GM12878 (cell line): Measurements from ENCODE around the gene B4GALT3. TPM values are rescaled to one million over a fixed set of nuclear protein-coding genes. Genes with fewer than 3 reads are reported as not detected.
A peak's percentile ranks its signal among the peaks of the same experiment; 100 is the strongest.

ENCODE experiments used
- ATF7 ChIP-seq: fragments of 450-650 bp; IDR thresholded peaks from 2 replicates; pipeline ENCODE4 v1.6.1; 2016; ENCODE audit warnings: low read depth, mild to moderate bottlenecking
- CBFB ChIP-seq: IDR thresholded peaks from 2 replicates; pipeline ENCODE4 v1.6.1; 2016; ENCODE audit warnings: antibody characterized with exemption, low read depth
- CEBPB ChIP-seq, 2 experiments: fragments of 150-350 bp in 1 of 2; IDR thresholded peaks; 2 replicates each; pipeline ENCODE4 v1.6.1; 2012 to 2014; ENCODE audit warnings: low read depth in 2 of 2, low read length in 2 of 2, borderline replicate concordance in 1 of 2, inconsistent platforms in 1 of 2
- CHD4 ChIP-seq: fragments of 200-600 bp; sonication (generic); IDR thresholded peaks from 2 replicates; pipeline ENCODE4 v1.6.1; 2016; ENCODE audit warnings: mild to moderate bottlenecking
- EP300 ChIP-seq, 2 experiments: fragments of 150-350 bp in 1 of 2; IDR thresholded peaks; 2 replicates each; pipeline ENCODE4 v1.6.1; 2011 to 2012; ENCODE audit warnings: low read depth in 2 of 2, low read length in 2 of 2, borderline replicate concordance in 1 of 2, improper control_type of control experiment in 1 of 2, inconsistent platforms in 1 of 2; ENCODE audit not compliant: control insufficient read depth in 1 of 2
- FOS ChIP-seq: IDR thresholded peaks from 3 replicates; pipeline ENCODE4 v1.6.1; 2011; ENCODE audit warnings: borderline replicate concordance; ENCODE audit not compliant: insufficient read length; ENCODE audit errors: extremely low read depth
- FOXK2 ChIP-seq: fragments of 450-650 bp; IDR thresholded peaks from 2 replicates; pipeline ENCODE4 v1.6.1; 2017; ENCODE audit warnings: mild to moderate bottlenecking, moderate library complexity
- GATAD2B ChIP-seq: fragments of 450-650 bp; conservative IDR thresholded peaks from 2 replicates; pipeline ENCODE4 v1.6.1; 2017; ENCODE audit warnings: low read depth, mild to moderate bottlenecking, moderate library complexity
- IRF4 ChIP-seq: IDR thresholded peaks from 2 replicates; pipeline ENCODE4 v1.6.1; 2011; ENCODE audit warnings: low read depth, low read length
- KDM1A ChIP-seq: fragments of 200-600 bp; sonication (generic); IDR thresholded peaks from 2 replicates; pipeline ENCODE4 v1.6.1; 2016; ENCODE audit warnings: borderline replicate concordance
- MEF2A ChIP-seq: IDR thresholded peaks from 2 replicates; pipeline ENCODE4 v1.6.1; 2011; ENCODE audit warnings: low read depth, mild to moderate bottlenecking, low read length, moderate library complexity; ENCODE audit not compliant: insufficient read depth
- NFYB ChIP-seq: IDR thresholded peaks from 2 replicates; pipeline ENCODE4 v1.6.1; 2011; ENCODE audit warnings: low read depth, mild to moderate bottlenecking, low read length, improper control_type of control experiment, moderate library complexity; ENCODE audit not compliant: insufficient read depth
- PAX5 ChIP-seq: IDR thresholded peaks from 2 replicates; pipeline ENCODE4 v1.6.1; 2011; ENCODE audit warnings: low read depth, low read length, borderline replicate concordance
- PML ChIP-seq: IDR thresholded peaks from 2 replicates; pipeline ENCODE4 v1.6.1; 2012; ENCODE audit warnings: low read length, inconsistent platforms
- RB1 ChIP-seq: fragments of 450-650 bp; formaldehyde crosslinking; IDR thresholded peaks from 2 replicates; pipeline ENCODE4 v1.6.1; 2017; ENCODE audit warnings: mild to moderate bottlenecking, borderline replicate concordance
- SIX5 ChIP-seq: IDR thresholded peaks from 2 replicates; pipeline ENCODE4 v1.6.1; 2011; ENCODE audit warnings: mild to moderate bottlenecking, low read depth, low read length, moderate library complexity; ENCODE audit not compliant: severe bottlenecking
- SMAD5 ChIP-seq: IDR thresholded peaks from 2 replicates; pipeline ENCODE4 v1.6.1; 2016; ENCODE audit warnings: antibody characterized with exemption, low read depth
- SP1 ChIP-seq: IDR thresholded peaks from one replicate; pipeline ENCODE4 v1.6.1; 2011; ENCODE audit warnings: low read depth, low read length
- TARDBP ChIP-seq: IDR thresholded peaks from 2 replicates; pipeline ENCODE4 v1.6.1; 2016; ENCODE audit warnings: borderline replicate concordance
- TCF7 ChIP-seq: IDR thresholded peaks from 2 replicates; pipeline ENCODE4 v1.6.1; 2014; ENCODE audit warnings: antibody characterized with exemption, borderline replicate concordance
- ZNF217 ChIP-seq: fragments of 450-650 bp; IDR thresholded peaks from 2 replicates; pipeline ENCODE4 v1.6.1; 2017; ENCODE audit warnings: antibody characterized with exemption, mild to moderate bottlenecking
- ZNF24 ChIP-seq: fragments of 450-650 bp; IDR thresholded peaks from 2 replicates; pipeline ENCODE4 v1.6.1; 2017; ENCODE audit warnings: antibody characterized with exemption, mild to moderate bottlenecking
- ZNF274 ChIP-seq: IDR thresholded peaks from one replicate; pipeline ENCODE4 v1.8.0; 2011; ENCODE audit not compliant: insufficient read length, insufficient read depth
- ZZZ3 ChIP-seq: IDR thresholded peaks from 2 replicates; pipeline ENCODE4 v1.6.1; 2011; ENCODE audit warnings: low read depth; ENCODE audit not compliant: control insufficient read depth, insufficient read length
- polyA plus RNA-seq, 11 experiments: library from polyadenylated mRNA; depleted of rRNA in 4 of 11; unstranded in 6 of 11; stranded (reverse) in 5 of 11; fragments of >200 nt; fragmentation: Nextera tagmentation in 4 of 11; fragmentation: Illumina TruSeq in 1 of 11; extraction: Ambion mirVana in 4 of 11; extraction: Trizol in 1 of 11; gene quantifications; 1 replicate in 1 of 11; 2 replicates in 10 of 11; pipeline versions ENCODE4 v1.2.1 to v1.2.3, GENCODE V29; 2011 to 2016; ENCODE audit warnings: inconsistent platforms in 2 of 11, missing spikeins in 2 of 11, low read depth in 1 of 11
- total RNA-seq, 4 experiments: library from RNA; depleted of rRNA in 3 of 4; stranded (reverse); fragments of >200 nt in 3 of 4; fragmentation: Illumina TruSeq in 1 of 4; extraction: Trizol in 1 of 4; gene quantifications; 2 replicates each; pipeline versions ENCODE4 v1.2.1 to v1.2.3, GENCODE V29; 2013 to 2021
- TF ChIP-seq, protein P1 (sequence below), 3 experiments: IDR thresholded peaks in 2 of 3; conservative IDR thresholded peaks in 1 of 3; 2 replicates each; pipeline ENCODE4 v1.5.1; 2011; ENCODE audit warnings: low read depth in 3 of 3, low read length in 3 of 3, mild to moderate bottlenecking in 3 of 3, control low read depth in 2 of 3, moderate library complexity in 2 of 3, inconsistent platforms in 1 of 3, mixed read lengths in 1 of 3; ENCODE audit not compliant: control insufficient read depth in 2 of 3, insufficient read depth in 1 of 3; ENCODE audit errors: extremely low read depth in 1 of 3
- TF ChIP-seq, protein P2 (sequence below): IDR thresholded peaks from 2 replicates; pipeline ENCODE4 v1.6.1; 2012; ENCODE audit warnings: low read depth, low read length, improper control_type of control experiment
- TF ChIP-seq, protein P3 (sequence below): fragments of 450-650 bp; IDR thresholded peaks from 2 replicates; pipeline ENCODE4 v1.6.1; 2016; ENCODE audit warnings: mild to moderate bottlenecking

The B4GALT3 gene
- total and polyA plus RNA-seq, 10 of the 15 experiments (the other 5 are each of a cell fraction or from before 2014, with no cell fraction given) = 27.1 to 58.9 (median 42.6) TPM

DNA sequence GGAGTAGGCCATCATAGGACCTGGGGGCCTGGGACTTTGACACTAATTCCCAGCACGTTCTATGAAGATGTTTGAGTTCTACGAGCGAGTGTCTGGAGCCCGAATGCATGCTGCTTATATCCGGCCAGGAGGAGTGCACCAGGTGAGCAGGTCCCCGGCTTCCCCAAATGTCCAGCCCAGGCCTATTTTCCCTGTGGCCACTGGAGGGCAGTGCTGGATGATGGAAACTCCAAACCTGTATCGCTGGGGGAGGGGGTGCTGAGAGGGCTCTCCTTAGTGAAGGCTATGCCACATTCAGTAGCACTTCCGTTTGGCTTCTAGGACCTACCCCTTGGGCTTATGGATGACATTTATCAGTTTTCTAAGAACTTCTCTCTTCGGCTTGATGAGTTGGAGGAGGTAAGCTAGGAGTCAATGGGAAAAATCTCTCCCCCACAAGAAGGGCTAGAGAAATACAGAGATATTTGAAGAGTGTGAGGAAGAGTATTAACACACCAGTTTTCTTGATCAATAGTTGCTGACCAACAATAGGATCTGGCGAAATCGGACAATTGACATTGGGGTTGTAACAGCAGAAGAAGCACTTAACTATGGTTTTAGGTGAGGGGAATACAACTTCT, 32.6 kb upstream of the B4GALT3 start (continued):
- TF ChIP-seq KDM1A = no peak
- no peak for TF ChIP-seq CEBPB (IDR thresholded peaks at IDR 0.05; ENCODE audit: borderline replicate concordance in 1 of 2, low read depth in 2 of 2, low read length in 2 of 2)
- no peak for TF ChIP-seq FOXK2
- TF ChIP-seq IRF4 = no peak
- TF ChIP-seq, protein P1, sequence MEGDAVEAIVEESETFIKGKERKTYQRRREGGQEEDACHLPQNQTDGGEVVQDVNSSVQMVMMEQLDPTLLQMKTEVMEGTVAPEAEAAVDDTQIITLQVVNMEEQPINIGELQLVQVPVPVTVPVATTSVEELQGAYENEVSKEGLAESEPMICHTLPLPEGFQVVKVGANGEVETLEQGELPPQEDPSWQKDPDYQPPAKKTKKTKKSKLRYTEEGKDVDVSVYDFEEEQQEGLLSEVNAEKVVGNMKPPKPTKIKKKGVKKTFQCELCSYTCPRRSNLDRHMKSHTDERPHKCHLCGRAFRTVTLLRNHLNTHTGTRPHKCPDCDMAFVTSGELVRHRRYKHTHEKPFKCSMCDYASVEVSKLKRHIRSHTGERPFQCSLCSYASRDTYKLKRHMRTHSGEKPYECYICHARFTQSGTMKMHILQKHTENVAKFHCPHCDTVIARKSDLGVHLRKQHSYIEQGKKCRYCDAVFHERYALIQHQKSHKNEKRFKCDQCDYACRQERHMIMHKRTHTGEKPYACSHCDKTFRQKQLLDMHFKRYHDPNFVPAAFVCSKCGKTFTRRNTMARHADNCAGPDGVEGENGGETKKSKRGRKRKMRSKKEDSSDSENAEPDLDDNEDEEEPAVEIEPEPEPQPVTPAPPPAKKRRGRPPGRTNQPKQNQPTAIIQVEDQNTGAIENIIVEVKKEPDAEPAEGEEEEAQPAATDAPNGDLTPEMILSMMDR (IDR thresholded peaks at IDR 0.05 in 2 of 3, conservative IDR thresholded peaks at IDR 0.05 in 1 of 3; ENCODE audit: control insufficient read depth in 2 of 3, extremely low read depth in 1 of 3, insufficient read depth in 1 of 3, low read depth in 3 of 3, low read length in 3 of 3) = peak; percentile 88 to 94 (median 89)
- TF ChIP-seq, protein P2, sequence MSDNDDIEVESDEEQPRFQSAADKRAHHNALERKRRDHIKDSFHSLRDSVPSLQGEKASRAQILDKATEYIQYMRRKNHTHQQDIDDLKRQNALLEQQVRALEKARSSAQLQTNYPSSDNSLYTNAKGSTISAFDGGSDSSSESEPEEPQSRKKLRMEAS = no peak
- TF ChIP-seq RB1 = no peak
- TF ChIP-seq CHD4 = no peak
- no peak for TF ChIP-seq PML
- TF ChIP-seq SP1 = no peak
- no peak for TF ChIP-seq ZZZ3
- TF ChIP-seq ZNF217 = no peak
- no peak for TF ChIP-seq TCF7
- TF ChIP-seq PAX5 = no peak
- TF ChIP-seq, protein P3, sequence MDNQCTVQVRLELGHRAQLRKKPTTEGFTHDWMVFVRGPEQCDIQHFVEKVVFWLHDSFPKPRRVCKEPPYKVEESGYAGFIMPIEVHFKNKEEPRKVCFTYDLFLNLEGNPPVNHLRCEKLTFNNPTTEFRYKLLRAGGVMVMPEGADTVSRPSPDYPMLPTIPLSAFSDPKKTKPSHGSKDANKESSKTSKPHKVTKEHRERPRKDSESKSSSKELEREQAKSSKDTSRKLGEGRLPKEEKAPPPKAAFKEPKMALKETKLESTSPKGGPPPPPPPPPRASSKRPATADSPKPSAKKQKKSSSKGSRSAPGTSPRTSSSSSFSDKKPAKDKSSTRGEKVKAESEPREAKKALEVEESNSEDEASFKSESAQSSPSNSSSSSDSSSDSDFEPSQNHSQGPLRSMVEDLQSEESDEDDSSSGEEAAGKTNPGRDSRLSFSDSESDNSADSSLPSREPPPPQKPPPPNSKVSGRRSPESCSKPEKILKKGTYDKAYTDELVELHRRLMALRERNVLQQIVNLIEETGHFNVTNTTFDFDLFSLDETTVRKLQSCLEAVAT = 0 out of 2 replicates have a peak, but pooled peaks have one; percentile 20
- TF ChIP-seq ZNF24 = 0 out of 2 replicates have a peak, but pooled peaks have one; percentile 19
- TF ChIP-seq TARDBP = no peak
- no peak for TF ChIP-seq SMAD5
- TF ChIP-seq GATAD2B = no peak; the same call in 1 of the 2 replicates
- no peak for TF ChIP-seq FOS
- TF ChIP-seq ATF7 = no peak
- no peak for TF ChIP-seq EP300 (IDR thresholded peaks at IDR 0.05; ENCODE audit: borderline replicate concordance in 1 of 2, control insufficient read depth in 1 of 2, low read depth in 2 of 2, low read length in 2 of 2)
- TF ChIP-seq NFYB = no peak
- peak; percentile 4 for TF ChIP-seq SIX5
- TF ChIP-seq CBFB = no peak
- TF ChIP-seq MEF2A = no peak
- TF ChIP-seq ZNF274 = no peak
